Stimulated activated CD8-positive, alpha-beta memory T cell treated with anti-CD3 and anti-CD28 coated beads, Interleukin-15, amount 100 ng/mL, for 4 hours (primary cell): Measurements from ENCODE around the gene DAB2IP.

Experiments
- DNase-seq, 2 donors: peaks; one replicate each; pipeline ENCODE4 v3.0.0-alpha.2; 2020; ENCODE audit warnings: low read depth in 2 of 2

The DAB2IP gene

DNA sequence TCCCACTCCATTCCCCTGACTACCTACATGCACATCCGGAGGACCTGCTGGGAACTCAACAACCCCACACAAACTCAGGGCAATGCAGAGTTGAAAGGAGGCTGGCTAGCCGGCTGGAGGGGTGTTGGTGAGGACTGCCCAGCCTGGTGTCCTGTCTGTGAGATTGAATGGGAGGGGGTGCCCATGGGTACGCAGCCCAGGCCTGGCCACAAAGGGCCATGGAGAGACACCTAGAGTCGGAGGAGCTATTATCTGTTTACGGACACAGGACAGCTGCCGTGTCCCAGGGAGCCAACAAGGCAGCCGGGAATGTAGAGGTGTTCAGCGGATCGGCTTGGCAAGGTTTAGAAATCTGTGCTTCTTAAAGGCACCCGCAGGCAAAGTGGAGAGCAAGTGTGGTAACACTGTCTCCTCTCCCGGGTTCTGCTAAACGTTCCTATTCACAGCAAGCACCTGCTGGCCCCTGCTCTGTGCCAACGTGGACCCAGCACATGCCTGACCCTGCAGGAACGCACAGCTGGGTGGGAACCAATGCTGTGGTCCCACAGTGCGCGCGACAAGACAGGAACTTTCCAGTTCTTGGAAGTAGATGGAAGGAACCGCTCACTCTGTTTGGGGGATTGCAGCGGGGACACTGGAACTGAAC lies 166.7 kb downstream of the DAB2IP start:
- no peak for DNase-seq

DNA sequence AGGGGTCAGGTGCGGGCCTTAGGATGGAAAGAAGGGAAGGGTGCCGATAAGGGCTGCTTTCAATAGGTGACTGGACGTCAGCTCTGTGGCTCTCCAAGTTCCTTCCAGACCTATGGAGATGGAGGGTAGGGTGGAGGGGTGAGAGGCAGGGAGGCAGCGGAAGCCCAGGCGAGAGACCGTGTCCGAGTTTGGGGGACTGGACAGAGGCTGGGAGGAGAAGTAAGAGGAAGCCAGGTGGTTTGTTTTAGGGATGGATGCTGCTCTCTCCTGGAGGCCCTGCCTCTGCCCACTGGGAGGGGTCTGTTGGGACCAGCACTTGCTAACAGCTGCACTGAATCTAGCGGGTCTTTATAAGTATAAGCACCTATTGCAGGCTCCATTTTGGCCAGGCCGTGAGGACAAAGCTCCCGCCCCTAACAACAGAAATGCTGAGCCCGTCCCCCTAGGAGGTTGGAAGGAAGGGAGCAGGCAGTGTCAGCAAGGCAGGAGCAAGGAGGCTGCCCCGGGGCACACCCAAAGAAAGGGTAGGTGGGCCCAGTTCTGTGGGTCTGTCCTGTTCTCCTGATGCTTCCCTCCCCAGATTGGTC lies 167.5 kb downstream of the DAB2IP start:
- DNase-seq: no peak

DNA sequence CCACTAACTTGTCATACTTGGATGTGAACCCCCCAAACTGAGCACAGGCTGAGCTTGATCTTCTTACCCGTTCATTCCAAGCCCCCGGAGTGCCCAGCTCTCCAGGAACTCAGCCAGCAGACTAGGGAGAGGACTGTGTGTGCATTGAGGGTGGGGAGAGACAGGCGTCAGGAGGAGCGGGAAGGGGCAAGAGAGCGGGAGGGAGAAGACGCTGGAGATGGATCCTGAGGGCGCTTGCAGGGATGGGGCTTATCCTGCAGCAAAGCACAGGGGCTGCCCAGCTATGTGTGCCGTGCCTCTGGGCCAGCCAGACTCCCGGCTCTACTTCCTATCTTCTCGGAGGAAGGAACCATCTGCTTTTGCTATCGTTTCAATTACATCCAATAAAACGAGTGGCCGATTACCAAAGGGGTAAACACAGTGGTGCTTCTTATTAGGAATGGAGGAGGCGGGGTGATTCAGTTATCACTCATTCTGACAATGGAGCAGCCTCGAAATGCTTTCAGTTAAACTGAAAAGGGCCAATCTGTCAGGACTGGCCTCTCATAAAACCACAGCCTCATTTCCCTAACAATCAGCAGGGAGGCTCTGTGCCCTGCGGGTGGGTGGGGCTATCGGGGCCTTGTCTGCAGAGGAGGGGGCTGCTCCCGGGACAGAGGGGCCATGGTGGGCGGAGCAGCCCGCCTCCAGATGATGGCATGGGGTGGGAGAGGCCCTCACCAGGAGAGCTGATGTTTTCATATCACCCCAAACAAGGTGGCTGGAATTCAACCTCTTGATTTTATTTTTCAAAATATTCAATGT lies 168.2 kb downstream of the DAB2IP start:
- no peak for DNase-seq

DNA sequence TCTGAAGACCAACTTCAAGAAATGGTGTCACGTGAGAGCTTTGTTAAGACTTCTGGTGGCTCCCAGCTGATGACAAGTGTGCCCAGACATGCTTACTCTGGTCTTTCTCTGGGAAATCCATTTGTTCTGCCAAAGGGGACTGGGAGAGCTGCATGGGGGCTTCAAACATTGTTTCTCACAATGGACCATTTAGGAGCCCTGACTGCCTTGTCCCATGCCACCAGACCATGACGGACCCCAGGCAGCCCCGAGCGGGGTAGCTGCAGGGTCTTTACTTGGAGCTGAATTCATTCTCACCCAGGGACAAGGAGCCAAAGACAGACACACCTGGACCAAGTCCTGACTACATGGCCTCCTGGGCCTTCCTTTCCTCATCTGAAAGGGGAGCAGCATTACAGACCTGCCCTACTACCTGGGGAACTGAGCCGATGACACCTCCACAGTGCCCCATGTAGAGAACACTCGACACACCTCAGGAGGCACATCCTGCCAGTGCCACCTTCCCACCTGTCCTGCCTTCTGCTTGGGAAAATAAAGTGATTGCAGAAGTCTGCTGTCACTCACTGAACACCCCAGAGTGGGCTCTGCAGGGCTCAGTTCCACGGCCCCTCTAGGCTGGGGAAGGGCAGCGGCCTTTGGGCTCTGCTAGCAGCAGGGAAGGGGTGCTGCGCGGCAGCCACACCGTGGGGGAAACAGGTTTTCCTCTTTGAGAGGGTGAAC lies 169.0 kb downstream of the DAB2IP start:
- no peak for DNase-seq

DNA sequence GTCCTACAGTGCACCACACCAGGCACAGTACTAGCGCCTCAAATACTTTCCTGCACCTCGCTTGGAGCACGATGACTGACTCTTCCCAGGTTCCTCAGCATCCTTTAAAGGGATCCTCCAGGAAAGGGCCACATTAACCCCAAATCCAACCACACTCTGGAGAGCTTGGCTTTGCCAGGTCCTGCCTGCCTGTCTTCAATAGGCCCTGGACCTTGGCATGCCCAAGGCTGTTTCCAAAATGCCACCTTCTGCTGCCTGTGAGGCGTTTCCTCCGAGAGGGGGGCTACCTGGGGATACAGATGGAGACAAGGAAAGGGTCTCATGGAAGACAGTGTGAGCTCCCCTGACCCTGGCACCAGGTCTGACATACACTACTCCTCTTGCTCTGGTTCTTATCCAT lies 169.9 kb downstream of the DAB2IP start:
- no peak for DNase-seq

DNA sequence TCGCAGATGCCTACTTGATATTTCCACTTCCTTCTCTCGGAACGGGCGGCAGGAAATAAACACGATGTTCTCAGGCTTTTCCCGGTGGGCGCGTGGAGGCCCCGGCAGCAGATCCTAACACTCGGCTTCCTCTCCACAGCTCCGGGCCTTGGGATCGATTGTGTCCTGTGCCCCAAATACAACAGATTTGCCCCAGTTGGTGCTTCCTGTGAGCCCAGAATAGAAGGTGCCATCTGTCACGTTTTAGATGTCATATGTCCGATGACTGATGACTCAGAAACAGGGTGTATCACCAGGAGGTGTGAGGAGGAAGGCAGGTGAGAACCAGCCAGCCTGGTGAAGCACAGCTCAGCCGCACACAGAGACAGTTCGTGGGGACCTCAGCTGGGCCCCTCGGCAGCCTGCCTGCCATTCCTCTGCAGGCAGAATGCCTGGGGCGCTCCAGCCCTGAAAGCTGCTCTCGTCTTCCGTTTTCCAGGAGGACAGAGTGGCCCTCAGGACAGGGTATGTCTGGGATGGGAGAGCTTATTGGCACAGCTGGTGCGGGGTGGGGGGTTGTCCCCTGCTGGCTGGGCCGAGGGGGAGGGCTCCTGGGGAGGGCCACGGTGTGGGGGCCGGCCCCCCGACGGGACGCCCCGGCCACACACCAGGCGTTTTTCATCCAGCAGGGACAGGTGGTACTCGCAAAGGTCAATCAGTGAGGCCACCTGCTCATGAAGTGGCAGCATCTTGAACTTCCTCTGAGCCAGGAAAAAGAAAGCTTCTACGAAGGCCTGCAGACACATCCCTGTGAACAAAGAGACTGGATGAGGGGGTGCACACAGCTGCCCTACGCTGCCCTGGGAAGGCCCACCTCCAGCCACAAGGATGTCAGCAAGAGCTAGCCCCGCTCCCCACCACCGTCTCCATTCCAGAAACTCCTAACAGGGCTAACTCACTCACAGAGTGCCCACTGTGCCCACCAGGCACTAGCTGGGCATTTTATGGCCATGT lies 171.0 kb downstream of the DAB2IP start:
- DNase-seq: no peak

DNA sequence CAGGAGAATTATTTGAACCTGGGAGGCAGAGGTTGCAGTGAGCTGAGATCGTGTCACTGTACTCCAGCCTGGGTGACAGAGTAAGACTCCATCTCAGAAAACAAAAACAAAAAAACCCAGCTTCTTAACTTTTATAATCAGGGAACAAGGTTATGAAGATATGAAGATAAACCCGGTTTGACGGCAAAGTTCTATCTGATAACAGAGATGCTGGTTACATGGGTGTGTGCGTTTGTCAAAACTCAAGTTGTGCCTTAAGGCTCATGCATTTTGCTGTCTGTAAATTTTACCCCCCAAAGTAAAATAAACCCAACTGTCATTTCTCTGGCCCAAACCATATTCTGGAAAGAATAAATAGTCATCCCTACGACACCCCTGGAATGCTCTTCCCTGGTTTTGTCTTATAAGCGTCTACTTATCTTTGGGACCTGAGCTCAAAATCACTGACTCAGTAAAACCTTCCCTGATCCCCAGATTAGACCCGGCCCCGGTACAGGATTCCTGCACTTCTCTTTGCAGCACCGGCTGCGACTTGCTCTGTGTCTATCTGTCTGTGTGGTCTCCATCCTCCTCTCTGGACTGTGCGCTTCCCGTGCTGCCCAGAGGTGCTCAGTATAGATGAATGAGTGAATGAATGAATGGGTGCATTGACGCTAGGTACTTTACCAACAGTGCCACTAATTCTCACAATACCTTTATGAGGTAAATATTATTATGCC lies 172.2 kb downstream of the DAB2IP start:
- DNase-seq: no peak

DNA sequence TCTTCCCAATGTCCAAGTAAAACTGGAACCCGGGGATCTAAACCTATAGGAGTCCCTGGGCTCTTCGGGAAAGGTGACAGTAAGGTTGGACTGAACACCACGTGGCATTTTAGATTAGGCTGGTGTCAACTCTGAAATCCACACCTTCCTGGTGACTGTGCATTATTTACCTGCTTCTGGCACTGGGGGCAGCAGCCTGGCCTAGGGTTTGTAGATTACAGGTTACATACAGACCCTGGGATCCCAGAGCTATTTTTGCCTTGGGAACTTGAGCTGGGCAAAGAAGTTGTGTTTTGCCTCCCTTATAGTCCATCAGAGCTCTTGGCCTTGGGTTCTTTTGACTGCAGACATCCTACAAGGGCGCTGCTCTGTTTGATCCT lies 173.2 kb downstream of the DAB2IP start:
- no peak for DNase-seq

DNA sequence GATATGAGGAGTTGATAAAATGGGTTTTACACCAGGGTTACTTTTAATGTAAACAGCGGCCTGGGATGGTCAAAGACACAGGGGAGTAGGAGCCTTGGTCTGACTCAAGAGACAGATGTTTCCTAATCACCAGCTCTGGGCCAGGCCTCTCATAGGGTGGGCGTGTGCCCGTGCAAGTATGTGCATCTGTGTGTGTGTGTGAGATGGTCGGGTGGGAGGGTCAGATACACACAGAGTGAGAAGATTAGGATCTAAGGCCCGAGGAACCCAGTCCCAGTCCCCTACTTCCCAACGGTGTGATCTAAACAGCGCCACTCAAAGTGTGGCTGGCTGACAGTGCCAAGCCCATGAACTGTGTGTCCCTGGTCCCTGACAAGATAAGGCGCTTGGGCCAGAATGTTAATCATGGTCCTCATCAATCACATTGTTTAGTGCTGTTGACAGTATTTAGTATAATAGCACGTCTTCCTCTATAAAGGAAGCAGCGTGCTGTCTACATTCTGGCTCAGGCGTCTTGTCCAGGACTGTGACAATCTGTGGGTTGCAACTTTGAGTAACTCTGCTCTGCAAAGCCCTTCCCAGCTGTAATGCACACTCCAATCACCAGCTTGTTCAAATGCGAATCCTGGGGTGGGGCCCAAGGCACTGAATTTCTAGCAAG lies 173.7 kb downstream of the DAB2IP start:
- DNase-seq: no peak

DNA sequence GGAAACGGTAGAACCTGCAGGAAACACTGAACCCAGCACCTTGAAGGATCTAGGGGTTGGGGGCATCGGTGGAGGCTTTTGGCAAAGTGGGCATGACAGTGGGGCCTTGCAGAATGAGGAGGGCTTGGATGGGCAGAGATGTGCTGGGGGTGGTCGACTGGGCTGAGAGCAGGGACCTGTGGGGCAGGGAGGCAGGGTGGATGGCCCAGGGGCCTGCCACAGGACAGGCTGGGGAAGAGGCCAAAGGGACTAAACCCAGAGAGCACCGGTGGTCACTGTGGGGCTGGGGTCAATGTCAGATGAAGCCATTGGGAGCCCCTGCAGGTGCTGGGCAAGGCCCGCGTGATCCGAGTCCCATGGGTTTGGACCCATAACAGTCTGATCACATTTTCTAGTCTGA lies 175.3 kb downstream of the DAB2IP start:
- DNase-seq: no peak

DNA sequence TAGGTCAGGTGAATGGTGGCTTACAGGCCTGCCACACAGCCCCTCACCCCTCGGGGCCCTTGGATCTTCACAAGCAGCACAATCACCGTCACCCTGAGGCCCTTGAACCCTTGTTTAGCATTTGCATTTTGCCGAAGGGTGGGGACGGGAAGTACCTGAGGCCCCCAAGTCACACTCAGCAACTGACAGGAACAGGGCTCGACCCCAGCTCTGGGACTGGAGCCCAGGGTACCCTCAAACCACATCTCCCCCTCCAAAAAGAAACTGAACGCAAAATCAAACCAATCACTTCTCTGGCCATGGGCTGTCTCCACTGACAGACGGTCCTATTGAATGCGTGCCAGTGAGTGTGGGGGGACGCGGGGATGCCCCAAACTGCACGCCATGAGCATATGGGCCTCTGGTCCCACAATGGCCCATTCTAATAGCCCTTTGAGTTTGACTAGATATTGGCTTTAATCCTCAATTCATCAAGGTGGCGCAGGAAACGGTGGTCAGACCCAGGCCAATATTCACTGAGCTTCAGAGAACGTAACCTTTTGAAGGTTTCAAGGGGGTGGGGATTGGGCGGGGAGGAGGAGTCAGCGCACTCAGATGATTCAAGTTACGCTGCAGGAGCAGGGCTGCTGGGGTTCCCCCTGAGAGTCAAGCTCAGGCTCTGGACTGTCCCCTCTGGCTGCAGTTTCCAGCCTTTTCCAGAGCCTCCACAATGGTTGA lies 176.0 kb downstream of the DAB2IP start:
- no peak for DNase-seq

DNA sequence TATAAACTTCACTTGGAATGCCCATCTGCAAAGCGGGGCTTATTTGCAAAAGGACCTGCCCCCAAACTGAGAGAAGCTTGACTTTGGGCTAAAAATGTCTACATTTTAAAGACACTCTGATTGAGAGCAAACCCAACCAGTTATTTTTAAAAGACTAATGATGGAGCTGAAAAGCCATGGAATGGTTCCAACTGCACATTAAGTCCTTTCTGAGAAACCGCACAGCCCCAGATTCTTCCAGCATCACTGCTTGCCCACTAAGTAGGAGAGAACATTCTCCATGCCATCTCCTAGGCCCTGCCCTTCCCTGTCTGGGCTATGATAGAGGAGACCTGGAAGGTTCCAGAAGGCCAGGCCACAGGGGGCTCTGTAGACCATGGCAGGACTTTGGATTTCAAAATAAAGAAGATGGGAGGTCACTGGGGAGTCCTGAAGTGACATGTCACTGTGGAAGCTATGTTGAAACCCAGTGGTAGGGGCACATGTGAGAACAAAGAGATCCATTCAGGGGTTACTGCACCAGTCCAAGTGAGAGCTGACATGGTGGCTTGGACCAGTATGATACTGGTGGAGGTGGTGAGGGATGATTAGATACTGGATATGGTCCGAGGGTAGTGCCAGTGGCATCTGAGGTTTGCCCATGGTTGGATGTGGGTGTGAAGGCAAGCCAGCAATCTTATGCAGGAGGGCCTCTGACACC lies 179.2 kb downstream of the DAB2IP start:
- DNase-seq: no peak

DNA sequence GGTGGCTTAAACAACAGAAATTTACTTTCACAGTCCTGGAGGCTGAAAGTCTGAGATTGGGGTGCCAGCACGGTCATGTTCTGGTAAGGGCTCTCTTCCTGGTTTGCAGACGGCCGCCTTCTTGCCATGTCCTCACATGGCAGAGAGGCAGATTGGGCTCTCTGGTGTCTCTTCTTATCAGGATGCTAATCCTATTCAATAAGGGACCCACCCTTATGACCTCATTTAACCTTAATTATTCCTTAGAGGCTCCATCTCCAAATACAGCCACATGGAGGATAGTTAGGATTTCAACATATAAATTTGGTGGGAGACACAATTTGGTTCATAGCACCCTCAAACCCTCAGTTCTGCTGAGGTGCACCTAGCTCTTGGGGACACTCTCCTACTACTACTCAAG lies 180.4 kb downstream of the DAB2IP start:
- DNase-seq: no peak

DNA sequence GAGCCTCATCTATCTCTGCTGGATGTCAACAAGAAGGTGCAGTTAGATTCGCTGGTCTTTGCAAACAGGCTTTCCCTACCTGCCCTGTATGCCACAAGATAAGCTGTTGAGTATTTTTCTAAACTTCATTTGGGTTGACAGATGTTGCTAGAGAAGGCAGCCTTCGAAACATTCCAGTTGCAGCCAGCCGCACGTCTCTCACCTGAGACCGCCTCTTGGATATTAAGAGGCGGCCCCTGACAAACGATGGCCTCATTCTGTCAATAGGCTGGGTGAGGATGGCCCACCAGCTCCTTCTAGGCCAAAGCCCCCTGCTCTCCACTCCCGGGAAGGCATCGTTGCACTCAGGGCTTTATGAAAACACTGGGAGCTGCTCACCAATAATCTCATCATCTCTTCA lies 181.6 kb downstream of the DAB2IP start:
- DNase-seq: no peak
